Left lobe of liver (tissue), 2 donors: ENCODE measurements around the gene IL16. TPM values are rescaled to one million over a fixed set of nuclear protein-coding genes. Genes with fewer than 3 reads are reported as not detected.
A peak's percentile ranks its signal among the peaks of the same experiment; 100 is the strongest.

Source experiments
- ATAC-seq: fragments of 200-7000 bp; cut with Tn5 transposase; one replicate; pipeline ENCODE4 v1.9.1; 2020; ENCODE audit warnings: mild to moderate bottlenecking, moderate library complexity
- DNase-seq: peaks from one replicate; pipeline ENCODE4 v3.0.0-alpha.2; 2020; ENCODE audit warnings: low spot score
- total RNA-seq: library from RNA; stranded (reverse); gene quantifications from one replicate; pipeline ENCODE4 v1.2.1, GENCODE V29; 2021
- donor health status: DM: no; HTN: no; CAD: no; lungs with moderate emphysema.
- donor health status: DM: no; HTN: yes; CAD: no.

Gene IL16
- total RNA-seq, 1 donor from 2014 or later: 2.1 TPM

- DNase-seq (no peak), ATAC-seq (no peak)
Observed at GRCh38 chr15:81308260-81308659, 111.6 kb downstream of the IL16 start.

GRCh38 chr15:81309647-81310450, 113.2 kb downstream of the IL16 start:
- peak; percentile 75 for ATAC-seq

GRCh38 chr15:81310480-81310879, 113.8 kb downstream of the IL16 start:
- DNase-seq: no peak
- ATAC-seq: no peak

More at GRCh38 chr15:81309647-81310450, 113.2 kb downstream of the IL16 start:
- no peak for DNase-seq

GRCh38 chr15:81311752-81312464, 115.2 kb downstream of the IL16 start:
- DNase-seq: peak; percentile 38
- ATAC-seq: peak; percentile 25

- peak; percentile 43 for DNase-seq
- no peak for ATAC-seq
Observed at GRCh38 chr15:81312790-81313543, 116.3 kb downstream of the IL16 start.

- ATAC-seq (no peak), DNase-seq (no peak)
Observed at GRCh38 chr15:81313686-81314085, 117.0 kb downstream of the IL16 start.

- DNase-seq (peak; percentile 16), ATAC-seq (no peak)
Observed at GRCh38 chr15:81314378-81314777, 117.7 kb downstream of the IL16 start.

GRCh38 chr15:81315452-81316175, 118.9 kb downstream of the IL16 start:
- ATAC-seq (no peak), DNase-seq (no peak)

GRCh38 chr15:81316267-81316666, 119.6 kb downstream of the IL16 start:
- ATAC-seq: no peak
- DNase-seq: no peak

- ATAC-seq (peak; percentile 55), DNase-seq (peak; percentile 62)
Observed at GRCh38 chr15:81317642-81318017, 121.0 kb downstream of the IL16 start.

- no peak for ATAC-seq
- no peak for DNase-seq
Observed at GRCh38 chr15:81321667-81322066, 125.0 kb downstream of the IL16 start.

- DNase-seq: no peak
Observed at GRCh38 chr15:81322676-81323253, 126.1 kb downstream of the IL16 start.

GRCh38 chr15:81323559-81323943, 126.9 kb downstream of the IL16 start:
- DNase-seq (no peak), ATAC-seq (no peak)

More at GRCh38 chr15:81322676-81323253, 126.1 kb downstream of the IL16 start:
- no peak for ATAC-seq

GRCh38 chr15:81323944-81324881, 127.5 kb downstream of the IL16 start, which contains the start of gene STARD5:
TSS of gene STARD5 (minus strand) at chr15:81324141. CDS start at chr15:81324099, 42 bp downstream.
- DNase-seq (peak; percentile 100), ATAC-seq (peak; percentile 95)

- DNase-seq: no peak
- no peak for ATAC-seq
Observed at GRCh38 chr15:81326466-81327212, 130.0 kb downstream of the IL16 start.

- ATAC-seq (no peak), DNase-seq (no peak)
Observed at GRCh38 chr15:81327516-81327915, 130.8 kb downstream of the IL16 start.

- DNase-seq: no peak
Observed at GRCh38 chr15:81329446-81329845, 132.8 kb downstream of the IL16 start.

GRCh38 chr15:81330366-81331090, 133.8 kb downstream of the IL16 start:
- no peak for DNase-seq
- ATAC-seq: no peak

More at GRCh38 chr15:81329446-81329845, 132.8 kb downstream of the IL16 start:
- ATAC-seq: no peak
